Cardiac fibroblast (primary cell): ENCODE measurements around the gene LCOR.

Experiments
- DNase-seq, 2 donors: peaks; one replicate each; pipeline versions ENCODE4 v3.0.0 to v3.0.0-alpha.2; 2010; ENCODE audit warnings: low read depth in 2 of 2
- H3K4me3 ChIP-seq, 2 donors: replicated peaks in 1 of 2; 1 replicate in 1 of 2; 2 replicates in 1 of 2; pipeline ENCODE4 v1.5.1; 2011; ENCODE audit warnings: low read depth in 2 of 2, low read length in 2 of 2, mild to moderate bottlenecking in 2 of 2, moderate library complexity in 1 of 2
- CTCF ChIP-seq: IDR thresholded peaks from one replicate; pipeline ENCODE4 v1.5.1; 2011; ENCODE audit warnings: low read depth, mild to moderate bottlenecking, low read length, inconsistent platforms

The LCOR gene

GRCh38 chr10:96967847-96968246, 135.7 kb downstream of the LCOR start:
- DNase-seq = peak in 1 of 2 donors; percentile 60
- no peak for TF ChIP-seq CTCF
- H3K4me3 ChIP-seq = no peak overlapping the region

GRCh38 chr10:96968682-96969423, 136.8 kb downstream of the LCOR start:
- no peak for TF ChIP-seq CTCF
- DNase-seq = no peak

GRCh38 chr10:96971324-96971723, 139.2 kb downstream of the LCOR start:
- no peak overlapping the region for H3K4me3 ChIP-seq
- no peak for TF ChIP-seq CTCF
- DNase-seq = no peak

More at GRCh38 chr10:96968682-96969423, 136.8 kb downstream of the LCOR start:
- H3K4me3 ChIP-seq = no peak overlapping the region

- no peak for TF ChIP-seq CTCF
- no peak overlapping the region for H3K4me3 ChIP-seq
- no peak for DNase-seq
Observed at GRCh38 chr10:96972264-96972663, 140.2 kb downstream of the LCOR start.

GRCh38 chr10:96973809-96974747, 142.0 kb downstream of the LCOR start:
- no peak for TF ChIP-seq CTCF
- peak in 1 of 2 donors; percentile 5 for DNase-seq

GRCh38 chr10:96975136-96975535, 143.0 kb downstream of the LCOR start:
- DNase-seq = no peak
- TF ChIP-seq CTCF = no peak
- H3K4me3 ChIP-seq = no peak overlapping the region

More at GRCh38 chr10:96973809-96974747, 142.0 kb downstream of the LCOR start:
- no peak overlapping the region for H3K4me3 ChIP-seq
